H1 (cell line): Measurements from ENCODE around the gene DNAL1. TPM values are rescaled to one million over a fixed set of nuclear protein-coding genes. Genes with fewer than 3 reads are reported as not detected.

ENCODE experiments used
- CTCF ChIA-PET: fragments of 300-600 bp; sonication (Branson Sonifier 250); formaldehyde crosslinking; loops from one replicate; lab custom pipeline; 2021; ENCODE audit not compliant: partially characterized antibody; lab: Charles Lee
- POLR2A ChIA-PET: fragments of 300-600 bp; sonication (Branson Sonifier 250); formaldehyde crosslinking; loops from one replicate; lab custom pipeline; 2021; ENCODE audit warnings: inconsistent platforms; ENCODE audit not compliant: partially characterized antibody; lab: Charles Lee
- DNase-seq, 2 experiments: peaks; one replicate each; pipeline versions ENCODE4 v3.0.0 to v3.0.0-alpha.2; 2010 to 2022; ENCODE audit warnings: low spot score in 2 of 2, low read depth in 1 of 2, mixed read lengths in 1 of 2
- FAIRE-seq: peaks from 2 replicates; lab custom pipeline; 2011; peaks lifted over from hg19 to GRCh38; lab: Jason Lieb, UNC
- H2AFZ ChIP-seq: 2 replicates; pipeline ENCODE4 v1.8.1; 2012; ENCODE audit warnings: low read length, inconsistent platforms
- H2AK5ac ChIP-seq: 2 replicates; pipeline ENCODE4 v1.6.1; 2013; ENCODE audit warnings: low read depth, low read length
- H2BK120ac ChIP-seq: replicated peaks from 2 replicates; pipeline ENCODE3; 2013; ENCODE audit warnings: low read depth, low read length, inconsistent platforms
- H2BK12ac ChIP-seq: 2 replicates; pipeline ENCODE4 v1.6.1; 2013; ENCODE audit warnings: low read depth, low read length
- H2BK15ac ChIP-seq: 2 replicates; pipeline ENCODE4 v1.6.1; 2013; ENCODE audit warnings: low read length
- H2BK20ac ChIP-seq: 2 replicates; pipeline ENCODE4 v1.6.1; 2013; ENCODE audit warnings: low read length
- H2BK5ac ChIP-seq: 2 replicates; pipeline ENCODE4 v1.6.1; 2013; ENCODE audit warnings: low read depth, low read length
- H3K14ac ChIP-seq: 2 replicates; pipeline ENCODE4 v1.6.1; 2013; ENCODE audit warnings: inconsistent platforms; ENCODE audit not compliant: insufficient read length
- H3K18ac ChIP-seq: 2 replicates; pipeline ENCODE4 v1.6.1; 2013; ENCODE audit warnings: low read length; ENCODE audit errors: extremely low read depth
- H3K23ac ChIP-seq: 2 replicates; pipeline ENCODE4 v1.6.1; 2013; ENCODE audit warnings: inconsistent platforms; ENCODE audit not compliant: insufficient read length
- H3K23me2 ChIP-seq: 2 replicates; pipeline ENCODE4 v1.6.1; 2013; ENCODE audit warnings: low read depth, low read length
- H3K27ac ChIP-seq: 2 replicates; pipeline ENCODE4 v1.6.1; 2011; ENCODE audit warnings: low read depth, low read length, inconsistent platforms
- H3K27me3 ChIP-seq, 4 experiments: replicated peaks in 1 of 4; 1 replicate in 1 of 4; 2 replicates in 3 of 4; pipeline versions ENCODE4 v1.6.1 to v1.8.1; 2011 to 2013; ENCODE audit warnings: low read length in 3 of 4, mild to moderate bottlenecking in 3 of 4, inconsistent platforms in 2 of 4, mixed read lengths in 2 of 4, moderate library complexity in 1 of 4; ENCODE audit not compliant: control insufficient read depth in 3 of 4, insufficient read depth in 3 of 4; ENCODE audit errors: extremely low read depth in 1 of 4
- H3K36me3 ChIP-seq, 4 experiments: 2 replicates each; pipeline versions ENCODE4 v1.6.1 to v1.8.1; 2011 to 2013; ENCODE audit warnings: mild to moderate bottlenecking in 4 of 4, low read length in 3 of 4, moderate library complexity in 2 of 4, control low read depth in 1 of 4, inconsistent platforms in 1 of 4; ENCODE audit not compliant: insufficient read depth in 4 of 4, control insufficient read depth in 2 of 4
- H3K4ac ChIP-seq: replicated peaks from 2 replicates; pipeline ENCODE3; 2013; ENCODE audit warnings: low read length, low read depth, mixed read lengths, inconsistent platforms; ENCODE audit not compliant: insufficient read length
- H3K4me1 ChIP-seq, 4 experiments: replicated peaks in 1 of 4; 1 replicate in 1 of 4; 2 replicates in 3 of 4; pipeline versions ENCODE4 v1.6.1 to v1.8.1; 2011 to 2013; ENCODE audit warnings: low read length in 3 of 4, inconsistent platforms in 2 of 4, mixed read lengths in 1 of 4; ENCODE audit not compliant: insufficient read depth in 4 of 4, control insufficient read depth in 3 of 4
- H3K4me2 ChIP-seq, 2 experiments: 2 replicates each; pipeline versions ENCODE4 v1.6.1 to v1.8.1; 2011 to 2013; ENCODE audit warnings: low read depth in 2 of 2, low read length in 2 of 2, control low read depth in 1 of 2, inconsistent platforms in 1 of 2, mild to moderate bottlenecking in 1 of 2; ENCODE audit not compliant: insufficient read depth in 1 of 2
- H3K4me3 ChIP-seq, 4 experiments: fragments of 200-600, 300-600 bp in 1 of 4; sonication (generic), shearing (Covaris generic), sonication (Bioruptor Twin) in 1 of 4; 2 replicates each; pipeline versions ENCODE4 v1.5.1 to v1.8.1; 2011 to 2016; ENCODE audit warnings: low read length in 4 of 4, low read depth in 3 of 4, control low read depth in 2 of 4, inconsistent platforms in 2 of 4, mild to moderate bottlenecking in 2 of 4, mixed read lengths in 1 of 4, moderate library complexity in 1 of 4; ENCODE audit not compliant: insufficient read depth in 2 of 4; ENCODE audit errors: extremely low read depth in 1 of 4
- H3K56ac ChIP-seq: replicated peaks from 2 replicates; pipeline ENCODE3; 2013; ENCODE audit warnings: low read depth, mild to moderate bottlenecking, mixed read lengths, low read length, inconsistent platforms; ENCODE audit not compliant: insufficient read length
- H3K79me1 ChIP-seq: 2 replicates; pipeline ENCODE4 v1.6.1; 2013; ENCODE audit warnings: low read depth, low read length, control low read depth
- H3K79me2 ChIP-seq, 2 experiments: 2 replicates each; pipeline versions ENCODE4 v1.6.1 to v1.8.1; 2012 to 2013; ENCODE audit warnings: low read length in 2 of 2, mild to moderate bottlenecking in 2 of 2, inconsistent platforms in 1 of 2; ENCODE audit not compliant: insufficient read depth in 2 of 2, control insufficient read depth in 1 of 2
- H3K9ac ChIP-seq, 4 experiments: replicated peaks in 1 of 4; 1 replicate in 1 of 4; 2 replicates in 3 of 4; pipeline versions ENCODE4 v1.6.1 to v1.8.1; 2011 to 2013; ENCODE audit warnings: low read depth in 3 of 4, low read length in 3 of 4, control low read depth in 2 of 4, mild to moderate bottlenecking in 2 of 4, moderate library complexity in 2 of 4, inconsistent platforms in 1 of 4; ENCODE audit errors: extremely low read depth in 1 of 4
- H3K9me3 ChIP-seq, 2 experiments: 2 replicates each; pipeline versions ENCODE4 v1.6.1 to v1.8.1; 2012 to 2013; ENCODE audit warnings: mild to moderate bottlenecking in 2 of 2, moderate library complexity in 2 of 2, control low read depth in 1 of 2, inconsistent platforms in 1 of 2, low read depth in 1 of 2, low read length in 1 of 2, mixed read lengths in 1 of 2; ENCODE audit not compliant: insufficient read depth in 2 of 2
- H4K20me1 ChIP-seq, 2 experiments: replicated peaks in 1 of 2; 2 replicates each; pipeline versions ENCODE3 to v1.8.1; 2011 to 2013; ENCODE audit warnings: inconsistent platforms in 2 of 2, low read length in 2 of 2, mild to moderate bottlenecking in 1 of 2; ENCODE audit not compliant: insufficient read depth in 2 of 2, control insufficient read depth in 1 of 2
- H4K5ac ChIP-seq: 2 replicates; pipeline ENCODE4 v1.6.1; 2013; ENCODE audit warnings: low read length, low read depth, mixed read lengths, inconsistent platforms; ENCODE audit not compliant: insufficient read length
- H4K8ac ChIP-seq: 2 replicates; pipeline ENCODE4 v1.8.0; 2013; ENCODE audit warnings: mild to moderate bottlenecking, moderate library complexity, low read length, inconsistent platforms; ENCODE audit not compliant: insufficient read depth; ENCODE audit errors: extremely low read depth
- H4K91ac ChIP-seq: replicated peaks from 2 replicates; pipeline ENCODE3; 2013; ENCODE audit warnings: low read length, mixed read lengths, inconsistent platforms; ENCODE audit not compliant: insufficient read length
- CHD2 ChIP-seq: IDR thresholded peaks from 2 replicates; pipeline ENCODE4 v1.6.1; 2012; ENCODE audit warnings: low read length, improper control_type of control experiment
- FOSL1 ChIP-seq: IDR thresholded peaks from 2 replicates; pipeline ENCODE4 v1.6.1; 2011; ENCODE audit warnings: mild to moderate bottlenecking, low read depth, low read length, moderate library complexity; ENCODE audit not compliant: insufficient read depth
- SIN3A ChIP-seq, 2 experiments: IDR thresholded peaks in 1 of 2; conservative IDR thresholded peaks in 1 of 2; 2 replicates each; pipeline ENCODE4 v1.6.1; 2011 to 2012; ENCODE audit warnings: low read length in 2 of 2, improper control_type of control experiment in 1 of 2, low read depth in 1 of 2, mild to moderate bottlenecking in 1 of 2
- WGBS, 2 experiments: shearing (Covaris generic) in 1 of 2; methylation state at CpG; one replicate each; pipeline versions ENCODE4 v1.1.6 to v1.1.7; 2013 to 2015; ENCODE audit warnings: low lambda C conversion rate in 2 of 2, mixed read lengths in 2 of 2, inconsistent platforms in 1 of 2, low coverage in 1 of 2, missing lambda C conversion rate in 1 of 2; ENCODE audit not compliant: insufficient replicate concordance in 2 of 2, insufficient coverage in 1 of 2, insufficient read length in 1 of 2; ENCODE audit errors: extremely low coverage in 1 of 2, missing lambda C conversion rate in 1 of 2; 5-methylcytosine and 5-hydroxymethylcytosine counted together
- polyA plus RNA-seq, 7 experiments: library from polyadenylated mRNA; depleted of rRNA in 3 of 7; stranded (reverse) in 5 of 7; unstranded in 2 of 7; fragments of >200 nt in 5 of 7; fragments of 200-250 nt in 2 of 7; gene quantifications; 1 replicate in 5 of 7; 2 replicates in 1 of 7; 4 replicates in 1 of 7; pipeline versions ENCODE4 v1.2.1 to v1.2.3, GENCODE V29; 2011 to 2013; ENCODE audit warnings: missing spikeins in 2 of 7, mixed read lengths in 2 of 7
- total RNA-seq: library from RNA; stranded (reverse); fragmentation: NEBNext Ultra II Directional; extraction: Animal tissue kit (Norgen Biotek cat#: 25700); gene quantifications from 2 replicates; pipeline ENCODE4 v1.2.1, GENCODE V29; 2021

The DNAL1 gene
- total and polyA plus RNA-seq, 2 of the 8 experiments (the other 6 are each of a cell fraction or from before 2014, with no cell fraction given): 2.8 to 16.8 TPM

DNA sequence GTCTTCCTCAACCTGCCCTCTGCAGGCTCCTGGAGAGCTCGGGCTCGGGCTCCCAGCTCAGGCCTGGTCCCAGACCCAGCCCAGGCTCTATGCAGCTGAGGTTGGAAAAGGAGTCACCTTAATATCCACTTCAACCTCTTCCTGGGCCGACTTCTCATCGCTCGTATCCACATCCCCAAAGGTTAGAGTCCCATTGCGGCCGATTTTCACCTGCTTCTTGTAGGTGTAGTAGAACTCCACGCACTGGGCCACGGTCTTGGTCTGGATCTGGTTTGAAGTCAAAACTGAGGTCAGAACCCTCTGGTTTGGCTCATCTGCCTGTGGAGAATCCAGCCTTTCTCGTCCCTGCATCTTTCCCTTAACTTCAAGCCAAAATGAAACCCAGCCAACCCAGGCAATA lies 77.8 kb downstream of the DNAL1 start:
- no peak overlapping the region for H2BK20ac ChIP-seq
- FAIRE-seq (no peak), DNase-seq (no peak)
- no peak overlapping the region for H3K14ac ChIP-seq
- H4K20me1 ChIP-seq: peaks cover 0 to 2% of the 10 kb centered on the region in 2 experiments
- no peak overlapping the region for H3K4me2 ChIP-seq
- peaks cover 0 to 3% (median 2%) of the 10 kb centered on the region in 4 experiments; a peak in 1 of 7 replicates for H3K27me3 ChIP-seq
- no peak overlapping the region for H3K4me3 ChIP-seq
- H3K4me1 ChIP-seq: peaks cover 15 to 26% (median 22%) of the 10 kb centered on the region in 4 experiments
- no peaks in the 10 kb centered on the region for H3K9me3 ChIP-seq
- H3K23me2 ChIP-seq: peaks cover 12% of the 10 kb centered on the region
- H3K79me2 ChIP-seq: no peaks in the 10 kb centered on the region
- peaks cover 0 to 6% (median 0%) of the 10 kb centered on the region in 4 experiments; a peak in 2 of 8 replicates for H3K36me3 ChIP-seq
- no peak overlapping the region for H4K91ac ChIP-seq
- no peak overlapping the region for H4K8ac ChIP-seq
- H3K4ac ChIP-seq: no peak overlapping the region
- no peak overlapping the region for H4K5ac ChIP-seq
- WGBS, 2 experiments: 95% methylated on average over 10 of the region's 10 CpGs; no CpG with 5 or more reads in 1 of the 2 experiments
- no peak overlapping the region for H2BK120ac ChIP-seq
- H3K27ac ChIP-seq: no peak overlapping the region
- TF ChIP-seq SIN3A (conservative IDR thresholded peaks at IDR 0.05 in 1 of 2, IDR thresholded peaks at IDR 0.05 in 1 of 2; ENCODE audit: low read depth in 1 of 2, low read length in 2 of 2) (no peak), FOSL1 (no peak), CHD2 (no peak)
- no peak overlapping the region for H2AK5ac ChIP-seq
- H3K23ac ChIP-seq: no peak overlapping the region
- no peak overlapping the region for H2AFZ ChIP-seq
- no peak overlapping the region; a peak in 1 of 7 replicates for H3K9ac ChIP-seq
- no peak overlapping the region for H3K56ac ChIP-seq
- H3K79me1 ChIP-seq: no peaks in the 10 kb centered on the region
- no peak overlapping the region for H2BK12ac ChIP-seq
- no peak overlapping the region for H3K18ac ChIP-seq
- no peak overlapping the region for H2BK5ac ChIP-seq
- ChIA-PET POLR2A (interaction anchor here (3.4 kb wide), 1 partner anchor 9 kb away, joined by 15 read pairs; the partner anchor contains the start of gene PNMA1), CTCF (interaction anchor here (0.5 to 13.7 kb wide), 8 partner anchors 12 to 251 kb away, joined by 3 to 179 read pairs (median 3); a partner anchor contains a TSS)
- H2BK15ac ChIP-seq: no peak overlapping the region
